ENCODE data around the gene KLHDC7A. TPM values are rescaled to one million over a fixed set of nuclear protein-coding genes. Genes with fewer than 3 reads are reported as not detected.

KLHDC7A gene
- polyA plus RNA-seq, 3 donors = not detected

- H3K27ac ChIP-seq (ENCODE audit: low read depth in 1 of 2, low read length in 2 of 2) = no peak overlapping the region
- no peaks in the 10 kb centered on the region for H3K4me1 Mint-ChIP-seq
- no peaks in the 10 kb centered on the region for H3K27me3 ChIP-seq (ENCODE audit: control insufficient read depth in 2 of 2, insufficient read depth in 2 of 2, low read length in 2 of 2)
- intact Hi-C loops (cut with micrococcal nuclease) = no loop called here
- no peak overlapping the region for H2AFZ ChIP-seq (ENCODE audit: insufficient read depth, low read depth, low read length, poor library complexity, severe bottlenecking)
- H3K27me3 Mint-ChIP-seq (ENCODE audit: low read depth in 3 of 3) = peaks cover 0 to 6% (median 4%) of the 10 kb centered on the region in 3 donors
- no peak for DNase-seq
- no peaks in the 10 kb centered on the region for H3K36me3 Mint-ChIP-seq
- no peaks in the 10 kb centered on the region for H3K36me3 ChIP-seq (replicated peaks in 1 of 2; ENCODE audit: control insufficient read depth in 1 of 2, insufficient read depth in 2 of 2, low read length in 2 of 2)
- no peaks in the 10 kb centered on the region for H3K4me1 ChIP-seq (ENCODE audit: control insufficient read depth in 1 of 2, insufficient read depth in 2 of 2, low read length in 2 of 2)
- no peaks in the 10 kb centered on the region for H3K9me3 ChIP-seq (replicated peaks in 1 of 2; ENCODE audit: control insufficient read depth in 1 of 2, insufficient read depth in 1 of 2, low read length in 2 of 2)
- no peaks in the 10 kb centered on the region for H3K79me2 ChIP-seq (ENCODE audit: insufficient read depth, low read length)
- 79% methylated on average over 2 of the region's 6 CpGs for WGBS (ENCODE audit: insufficient coverage)
- H3K9ac ChIP-seq (ENCODE audit: insufficient read depth, low read length, poor library complexity, severe bottlenecking) = no peak overlapping the region
- no peak overlapping the region for H3K4me2 ChIP-seq (replicated peaks; ENCODE audit: extremely low read depth, low read length, poor library complexity, severe bottlenecking)
- H3K27ac Mint-ChIP-seq = no peak overlapping the region
- H3K4me3 Mint-ChIP-seq = no peak overlapping the region
- TF ChIP-seq CTCF (IDR thresholded peaks at IDR 0.05) = no peak
- H4K20me1 ChIP-seq (ENCODE audit: insufficient read depth, low read length) = no peaks in the 10 kb centered on the region
- peaks cover 0 to 1% (median 0%) of the 10 kb centered on the region in 7 donors for H3K9me3 Mint-ChIP-seq
- H3K4me3 ChIP-seq (replicated peaks in 1 of 3; ENCODE audit: low read depth in 2 of 3, low read length in 3 of 3) = no peak overlapping the region
These were observed 12.2 kb upstream of the KLHDC7A start for GRCh38 chr1:18468570-18468969.

GRCh38 chr1:18469514-18469913, 11.2 kb upstream of the KLHDC7A start:
- H3K4me1 ChIP-seq (ENCODE audit: control insufficient read depth in 1 of 2, insufficient read depth in 2 of 2, low read length in 2 of 2) = no peaks in the 10 kb centered on the region
- no peak for TF ChIP-seq CTCF (IDR thresholded peaks at IDR 0.05)

More at GRCh38 chr1:18469514-18469913, 11.2 kb upstream of the KLHDC7A start:
- no peaks in the 10 kb centered on the region for H3K4me1 Mint-ChIP-seq
- H3K9me3 ChIP-seq (replicated peaks in 1 of 2; ENCODE audit: control insufficient read depth in 1 of 2, insufficient read depth in 1 of 2, low read length in 2 of 2) = no peaks in the 10 kb centered on the region
- H3K4me2 ChIP-seq (replicated peaks; ENCODE audit: extremely low read depth, low read length, poor library complexity, severe bottlenecking) = no peak overlapping the region
- H3K4me3 Mint-ChIP-seq = no peak overlapping the region
- no peaks in the 10 kb centered on the region for H3K79me2 ChIP-seq (ENCODE audit: insufficient read depth, low read length)
- 73% methylated on average over 8 of the region's 8 CpGs for WGBS (ENCODE audit: insufficient coverage)
- peaks cover 0 to 6% (median 4%) of the 10 kb centered on the region in 3 donors for H3K27me3 Mint-ChIP-seq (ENCODE audit: low read depth in 3 of 3)
- H3K27ac ChIP-seq (ENCODE audit: low read depth in 1 of 2, low read length in 2 of 2) = no peak overlapping the region
- H3K27ac Mint-ChIP-seq = no peak overlapping the region
- H3K9ac ChIP-seq (ENCODE audit: insufficient read depth, low read length, poor library complexity, severe bottlenecking) = no peak overlapping the region
- DNase-seq = no peak
- no peaks in the 10 kb centered on the region for H3K36me3 ChIP-seq (replicated peaks in 1 of 2; ENCODE audit: control insufficient read depth in 1 of 2, insufficient read depth in 2 of 2, low read length in 2 of 2)
- no peak overlapping the region for H3K4me3 ChIP-seq (replicated peaks in 1 of 3; ENCODE audit: low read depth in 2 of 3, low read length in 3 of 3)
- no peaks in the 10 kb centered on the region for H3K27me3 ChIP-seq (ENCODE audit: control insufficient read depth in 2 of 2, insufficient read depth in 2 of 2, low read length in 2 of 2)
- H4K20me1 ChIP-seq (ENCODE audit: insufficient read depth, low read length) = no peaks in the 10 kb centered on the region
- intact Hi-C loops (cut with micrococcal nuclease) = no loop called here
- peaks cover 0 to 1% (median 0%) of the 10 kb centered on the region in 7 donors for H3K9me3 Mint-ChIP-seq
- no peak overlapping the region for H2AFZ ChIP-seq (ENCODE audit: insufficient read depth, low read depth, low read length, poor library complexity, severe bottlenecking)
- H3K36me3 Mint-ChIP-seq = no peaks in the 10 kb centered on the region
